ENCODE measurements around the gene ARHGAP26.

ARHGAP26 gene
- 71.2 to 233 (median 90.8) reads per million in 17 experiments for total RNA-seq

- peak; percentile 98 to 99 (median 98) for DNase-seq
These were observed at the start of gene ARHGAP26 for GRCh38 chr5:142769793-142770649. Gene ARHGAP26 (plus strand): TSS chr5:142770377. CDS start chr5:142770762, 385 bp downstream.

- DNase-seq: no peak
These were observed 49.4 kb upstream of the ARHGAP26 start for GRCh38 chr5:142720641-142721271.

GRCh38 chr5:142722146-142722545, 48.0 kb upstream of the ARHGAP26 start:
- DNase-seq: no peak

- no peak for DNase-seq
These were observed 47.3 kb upstream of the ARHGAP26 start for GRCh38 chr5:142722896-142723295.

- no peak for DNase-seq
These were observed 45.4 kb upstream of the ARHGAP26 start for GRCh38 chr5:142724821-142725220.

GRCh38 chr5:142725231-142726187, 44.7 kb upstream of the ARHGAP26 start:
- DNase-seq: no peak

- DNase-seq: peak in 3 of 4 experiments; percentile 35 to 78 (median 75)
These were observed 43.9 kb upstream of the ARHGAP26 start for GRCh38 chr5:142726188-142726731.

GRCh38 chr5:142727735-142728047, 42.5 kb upstream of the ARHGAP26 start:
- no peak for DNase-seq

- no peak for DNase-seq
These were observed 34.6 kb upstream of the ARHGAP26 start for GRCh38 chr5:142735323-142736246.

- DNase-seq: no peak
These were observed 33.9 kb upstream of the ARHGAP26 start for GRCh38 chr5:142736247-142736632.

GRCh38 chr5:142737179-142737578, 33.0 kb upstream of the ARHGAP26 start:
- peak; percentile 63 to 77 (median 71) for DNase-seq

GRCh38 chr5:142740474-142741242, 29.5 kb upstream of the ARHGAP26 start:
- no peak for DNase-seq

- no peak for DNase-seq
These were observed 26.4 kb upstream of the ARHGAP26 start for GRCh38 chr5:142743592-142744441.

- no peak for DNase-seq
These were observed 24.9 kb upstream of the ARHGAP26 start for GRCh38 chr5:142745268-142745667.

GRCh38 chr5:142746532-142747433, 23.4 kb upstream of the ARHGAP26 start:
- peak; percentile 26 to 76 (median 58) for DNase-seq

GRCh38 chr5:142748132-142748531, 22.0 kb upstream of the ARHGAP26 start:
- DNase-seq: no peak

- peak; percentile 33 to 66 (median 44) for DNase-seq
These were observed 21.5 kb upstream of the ARHGAP26 start for GRCh38 chr5:142748568-142749249.

- peak; percentile 48 to 78 (median 69) for DNase-seq
These were observed 20.9 kb upstream of the ARHGAP26 start for GRCh38 chr5:142749321-142749720.

All from suppressor macrophage (primary cell).